Muscle of arm (tissue), 12 donors: Measurements from ENCODE around the gene IFIH1. TPM values are rescaled to one million over a fixed set of nuclear protein-coding genes. Genes with fewer than 3 reads are reported as not detected.

Source experiments
- DNase-seq: peaks from one replicate; pipeline ENCODE4 v3.0.0-alpha.2; 2013
- polyA plus RNA-seq, 12 donors: library from polyadenylated mRNA; unstranded; fragments of 120-200 nt; gene quantifications; one replicate each; pipeline ENCODE4 v1.2.1, GENCODE V29; 2013; ENCODE audit not compliant: insufficient read length in 12 of 12

The IFIH1 gene
- polyA plus RNA-seq, 12 donors: 2.3 to 7.1 (median 4.0) TPM; not detected in 1

GRCh38 chr2:162258169-162258568 lies 60.3 kb downstream of the IFIH1 start:
- no peak for DNase-seq

- DNase-seq: no peak
Observed at GRCh38 chr2:162257425-162257824, 61.1 kb downstream of the IFIH1 start.

- no peak for DNase-seq
Observed at GRCh38 chr2:162256591-162256991, 61.9 kb downstream of the IFIH1 start.

DNA sequence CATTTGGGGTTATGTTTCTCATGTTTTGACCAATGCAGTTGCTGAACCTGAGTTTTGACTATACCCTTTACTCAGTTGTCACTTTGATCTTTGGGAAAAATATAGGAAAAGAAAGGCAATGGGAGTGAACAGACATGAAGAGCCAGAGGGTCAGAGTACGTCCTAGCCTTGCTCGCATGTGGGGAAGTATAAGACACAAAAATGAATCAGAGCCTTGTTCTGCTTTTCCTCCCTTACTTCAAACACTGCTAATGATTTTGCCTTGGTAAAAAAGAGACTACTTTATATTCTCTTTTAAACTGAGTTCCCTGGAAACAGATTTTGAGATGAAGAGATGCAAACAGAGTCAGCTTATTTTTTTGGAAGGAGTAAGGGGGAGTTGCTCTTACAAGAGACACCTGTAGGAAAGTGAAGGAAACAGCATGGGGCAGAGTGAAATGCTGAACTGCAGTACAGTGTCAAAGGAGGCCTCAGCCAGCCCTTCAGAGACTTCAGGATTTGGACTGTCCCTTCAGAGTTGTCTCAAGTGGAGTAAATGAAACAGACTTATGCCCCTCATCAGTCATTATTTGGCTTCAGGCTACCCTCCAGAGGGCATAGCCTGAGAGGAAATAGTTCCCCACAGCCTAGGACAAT lies 64.1 kb downstream of the IFIH1 start:
- no peak for DNase-seq

GRCh38 chr2:162253435-162253834 lies 65.0 kb downstream of the IFIH1 start:
- no peak for DNase-seq

DNA sequence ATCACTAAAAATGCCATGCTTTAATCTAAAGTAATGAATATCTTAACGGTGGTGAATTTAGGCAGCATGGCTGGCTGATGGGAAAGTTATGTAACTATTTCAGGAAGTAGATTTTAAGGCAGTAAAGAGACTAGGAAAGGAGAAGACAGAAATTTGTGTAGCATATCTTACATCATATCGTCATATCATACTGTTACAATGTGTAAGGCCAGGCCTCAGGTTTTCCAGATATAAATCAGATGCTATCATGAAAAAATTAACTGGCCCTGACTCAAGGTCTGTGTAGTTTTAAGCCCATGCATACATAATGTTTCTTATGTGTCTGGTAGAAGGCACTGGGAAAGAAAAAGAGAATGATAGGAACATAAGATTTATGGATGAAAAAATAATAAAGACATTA lies 66.3 kb downstream of the IFIH1 start:
- DNase-seq: no peak

- no peak for DNase-seq
Observed at GRCh38 chr2:162245781-162246180, 72.7 kb downstream of the IFIH1 start.

DNA sequence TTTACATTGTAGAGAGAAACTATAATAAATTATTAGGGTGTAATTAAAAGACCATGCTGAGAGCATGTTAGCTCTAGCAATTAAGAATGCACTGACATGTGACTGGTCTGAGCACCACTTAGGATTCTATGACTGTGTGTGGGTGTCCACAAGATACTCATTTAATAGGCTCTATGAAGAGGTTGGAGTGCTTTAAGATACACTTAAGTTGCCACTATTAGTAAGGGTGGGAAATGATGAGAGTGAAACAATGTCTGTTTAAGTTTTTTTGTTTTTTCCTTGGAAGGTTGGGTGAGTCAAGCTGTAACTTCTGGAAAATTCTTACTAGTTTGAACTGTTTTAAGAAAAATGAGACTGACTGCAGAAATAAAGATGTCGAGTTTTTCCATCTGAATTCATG lies 73.4 kb downstream of the IFIH1 start:
- no peak for DNase-seq

GRCh38 chr2:162244541-162245031 lies 73.9 kb downstream of the IFIH1 start:
- DNase-seq: no peak

DNA sequence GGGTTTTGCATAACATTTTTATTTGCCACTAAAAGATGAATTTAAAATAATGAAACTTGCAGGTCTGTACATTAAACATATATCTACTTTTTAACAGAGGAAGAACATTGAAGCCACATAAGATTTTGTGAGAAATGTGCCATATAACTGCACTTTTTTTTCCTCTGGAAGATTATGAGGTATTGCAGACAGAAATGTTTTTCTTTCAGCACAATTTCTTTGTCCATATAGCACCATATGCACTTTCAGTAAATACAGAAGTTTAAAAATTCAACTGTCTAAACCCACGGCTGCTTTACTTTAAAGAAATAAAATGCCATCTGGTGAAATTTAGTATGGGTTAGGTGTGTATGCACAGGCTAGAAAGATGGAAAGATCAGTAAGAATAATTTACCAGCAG lies 74.8 kb downstream of the IFIH1 start:
- no peak for DNase-seq

DNA sequence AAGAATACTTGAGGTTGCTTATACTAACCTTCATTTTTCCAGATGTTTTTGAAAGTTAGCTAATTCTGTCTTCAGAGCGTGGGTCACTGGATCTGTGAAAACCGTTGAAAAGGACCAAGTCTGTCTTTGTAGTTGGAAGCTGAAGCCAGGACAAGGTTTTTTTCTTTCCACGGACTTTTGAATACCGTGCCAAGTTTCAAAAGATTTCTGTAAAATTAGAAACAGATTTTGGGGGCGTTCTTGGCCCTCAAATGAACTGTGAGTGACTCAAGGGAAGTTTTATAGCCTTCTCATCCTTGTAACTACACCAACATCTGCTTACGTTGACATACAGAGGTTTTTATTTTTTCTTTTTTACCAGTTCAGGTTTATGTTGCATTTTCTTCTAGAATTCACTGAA lies 75.2 kb downstream of the IFIH1 start, which contains the start of gene FAP:
TSS of gene FAP (minus strand) at position 152 of the 400 bp plus-strand sequence. CDS start at position 34, 118 bp downstream.
- DNase-seq: peak; percentile 92

DNA sequence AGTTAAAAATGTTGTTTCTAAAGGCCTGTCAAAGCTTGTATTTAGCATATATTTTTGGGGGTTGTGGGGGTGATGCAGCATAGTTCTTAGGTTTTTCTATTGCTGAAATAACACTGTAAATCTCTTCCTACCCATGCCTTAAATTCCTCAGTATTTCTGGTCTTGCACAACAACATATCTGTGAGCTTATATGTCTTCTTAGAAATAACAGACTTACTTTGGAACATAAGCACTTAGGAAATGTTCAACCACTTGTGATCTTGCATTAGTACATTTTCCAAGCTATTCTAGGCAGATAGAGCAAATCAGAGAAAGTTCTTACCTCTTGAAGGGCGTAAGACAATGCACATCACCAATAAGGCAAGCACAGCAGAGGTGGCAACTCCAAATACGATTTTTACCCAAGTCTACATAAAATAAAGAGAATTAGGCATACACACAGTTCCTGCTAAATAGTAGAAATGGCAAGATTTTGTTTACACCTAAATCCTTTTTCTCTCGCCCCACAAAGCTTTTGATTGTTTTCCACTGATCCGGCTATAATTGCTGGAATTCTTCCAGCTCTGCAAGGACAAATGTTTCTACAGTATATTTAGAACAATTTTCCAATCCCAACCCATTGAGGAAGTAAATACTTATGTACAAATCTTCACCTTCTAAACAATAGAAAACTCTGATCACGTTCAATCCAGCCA lies 75.8 kb downstream of the IFIH1 start:
- peak; percentile 66 for DNase-seq

- no peak for DNase-seq
Observed at GRCh38 chr2:162241571-162241970, 76.9 kb downstream of the IFIH1 start.

DNA sequence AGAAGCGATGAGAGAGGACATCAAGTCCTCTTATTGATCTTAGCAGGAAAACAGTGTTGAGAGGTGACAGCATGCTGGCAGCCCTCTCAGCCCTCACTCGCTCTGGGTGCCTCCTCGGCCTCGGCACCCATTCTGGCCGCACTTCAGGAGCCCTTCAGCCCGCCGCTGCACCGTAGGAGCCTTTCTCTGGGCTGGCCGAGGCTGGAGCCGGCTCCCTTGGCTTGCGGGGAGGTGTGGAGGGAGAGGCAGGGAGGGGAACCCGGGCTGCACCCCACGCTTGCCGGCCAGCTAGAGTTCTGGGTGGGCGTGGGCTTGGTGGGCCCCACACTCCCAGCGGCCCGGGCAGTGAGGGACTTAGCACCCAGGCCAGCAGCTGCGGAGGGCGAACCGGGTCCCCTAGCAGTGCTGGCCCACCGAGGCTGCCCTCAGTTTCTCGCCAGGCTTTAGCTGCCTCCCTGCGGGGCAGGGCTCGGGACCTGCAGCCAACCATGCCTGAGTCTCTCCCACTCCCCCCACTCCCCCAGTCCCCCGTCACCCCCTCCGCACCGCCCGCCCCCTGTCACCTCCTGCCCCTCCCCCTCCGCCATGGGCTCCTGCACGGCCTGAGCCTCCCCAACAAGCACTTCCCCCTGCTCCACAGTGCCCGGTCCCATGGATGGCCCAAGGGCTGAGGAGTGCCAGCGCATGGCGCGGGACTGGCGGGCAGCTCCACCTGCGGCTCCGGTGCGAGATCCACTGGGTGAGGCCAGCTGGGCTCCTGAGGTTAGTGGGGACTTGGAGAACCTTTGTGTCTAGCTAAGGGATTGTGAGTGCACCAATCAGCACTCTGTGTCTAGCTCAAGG lies 83.6 kb downstream of the IFIH1 start:
- no peak for DNase-seq

- DNase-seq: no peak
Observed at GRCh38 chr2:162233197-162233596, 85.3 kb downstream of the IFIH1 start.

- DNase-seq: no peak
Observed at GRCh38 chr2:162232671-162233070, 85.8 kb downstream of the IFIH1 start.

DNA sequence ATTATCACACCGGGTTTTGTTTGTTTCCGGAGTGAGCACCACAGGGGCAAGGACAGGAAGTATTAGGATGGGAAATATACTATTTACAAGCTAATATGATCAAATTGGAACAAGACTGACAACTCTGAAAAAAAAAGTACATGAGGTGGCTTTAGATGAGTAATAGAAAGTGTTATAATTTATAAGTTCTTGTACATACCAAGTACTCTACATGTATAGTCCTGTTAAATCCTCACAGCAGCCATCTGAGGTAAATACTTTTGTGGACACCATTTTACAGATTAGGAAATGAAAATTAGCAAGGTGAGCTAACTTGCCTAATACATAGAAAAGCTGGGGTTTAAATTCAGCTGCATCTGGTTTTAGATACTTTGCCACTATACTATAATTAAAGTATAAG lies 86.5 kb downstream of the IFIH1 start:
- DNase-seq: no peak

DNA sequence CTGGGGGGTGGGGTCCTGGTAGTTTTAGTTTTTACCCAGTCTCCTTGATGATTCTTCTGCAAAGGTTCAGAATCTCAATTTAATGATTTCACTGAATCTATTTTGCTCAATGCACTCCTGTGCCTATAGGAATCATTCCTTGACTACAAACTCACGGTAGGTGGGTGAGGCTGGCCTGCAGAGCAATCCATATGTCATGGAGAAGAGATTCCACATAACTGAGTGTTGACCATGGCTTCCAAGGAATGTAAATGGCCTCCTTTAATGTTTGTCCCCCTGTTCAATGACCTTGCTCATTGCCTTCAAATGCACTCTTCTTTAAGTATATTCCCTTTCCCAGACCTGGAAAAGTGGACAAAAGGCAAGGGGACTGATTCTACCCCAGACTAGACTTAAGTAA lies 87.7 kb downstream of the IFIH1 start:
- DNase-seq: no peak

GRCh38 chr2:162226836-162227235 lies 91.6 kb downstream of the IFIH1 start:
- DNase-seq: no peak

DNA sequence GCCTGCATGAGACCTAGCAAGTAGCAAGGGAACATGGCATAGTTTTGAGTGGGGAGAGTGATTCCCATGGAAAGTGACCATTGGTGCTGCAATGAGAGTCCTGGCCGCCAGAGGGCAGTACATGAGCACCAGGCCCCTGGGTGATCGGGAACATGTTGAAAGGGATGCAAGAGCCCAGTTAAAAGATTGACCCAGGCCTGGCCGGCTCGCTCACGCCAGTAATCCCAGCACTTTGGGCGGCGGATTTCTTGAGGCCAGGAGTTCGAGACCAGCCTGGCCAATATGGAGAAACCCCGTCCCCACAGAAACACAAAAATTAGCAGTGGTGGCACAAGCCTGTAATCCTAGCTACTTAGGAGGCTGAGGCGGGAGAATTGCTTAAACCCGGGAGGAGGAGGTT lies 97.4 kb downstream of the IFIH1 start:
- DNase-seq: no peak

- peak; percentile 76 for DNase-seq
Observed at GRCh38 chr2:162220368-162220767, 98.1 kb downstream of the IFIH1 start.

DNA sequence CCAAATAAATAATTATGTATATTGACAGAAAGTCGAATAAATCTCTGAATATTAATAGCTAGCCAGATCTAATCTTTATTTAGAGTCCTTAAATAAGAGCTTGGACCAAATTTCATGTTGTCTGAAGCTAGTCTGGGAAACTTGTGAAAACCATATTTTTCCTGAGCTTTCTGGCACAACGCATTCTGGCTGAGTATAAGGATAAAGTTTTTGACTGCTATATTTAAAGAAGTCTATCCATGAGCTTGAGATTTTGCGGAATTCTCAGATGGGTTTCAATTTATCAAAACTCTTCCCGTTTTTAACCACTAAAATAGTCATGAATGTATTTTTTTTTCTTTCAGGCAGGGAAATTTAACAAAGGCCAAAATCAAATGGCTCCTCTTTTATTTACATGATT lies 99.1 kb downstream of the IFIH1 start:
- DNase-seq: peak; percentile 75

GRCh38 chr2:162217598-162217997 lies 100.9 kb downstream of the IFIH1 start:
- peak; percentile 69 for DNase-seq
